ENCODE measurements around the gene KRTCAP3.

- TF ChIP-seq POLR2A (IDR thresholded peaks at IDR 0.05; ENCODE audit: low read length) (no peak), RFX5 (IDR thresholded peaks at IDR 0.05) (no peak), SMC3 (IDR thresholded peaks at IDR 0.05) (no peak), RAD21 (conservative IDR thresholded peaks at IDR 0.05 in 1 of 2, IDR thresholded peaks at IDR 0.05 in 1 of 2) (no peak), REST (IDR thresholded peaks at IDR 0.05) (no peak), SREBF2 (IDR thresholded peaks at IDR 0.05) (no peak), NPAS2 (CRISPR knock-in tag; IDR thresholded peaks at IDR 0.05; ENCODE audit: borderline replicate concordance) (no peak), RCOR1 (IDR thresholded peaks at IDR 0.05; ENCODE audit: low read depth, low read length) (no peak), CEBPB (IDR thresholded peaks at IDR 0.05) (no peak), E2F6 (IDR thresholded peaks at IDR 0.05; ENCODE audit: borderline replicate concordance, low read depth) (no peak)
- TF ChIP-seq, protein P1, sequence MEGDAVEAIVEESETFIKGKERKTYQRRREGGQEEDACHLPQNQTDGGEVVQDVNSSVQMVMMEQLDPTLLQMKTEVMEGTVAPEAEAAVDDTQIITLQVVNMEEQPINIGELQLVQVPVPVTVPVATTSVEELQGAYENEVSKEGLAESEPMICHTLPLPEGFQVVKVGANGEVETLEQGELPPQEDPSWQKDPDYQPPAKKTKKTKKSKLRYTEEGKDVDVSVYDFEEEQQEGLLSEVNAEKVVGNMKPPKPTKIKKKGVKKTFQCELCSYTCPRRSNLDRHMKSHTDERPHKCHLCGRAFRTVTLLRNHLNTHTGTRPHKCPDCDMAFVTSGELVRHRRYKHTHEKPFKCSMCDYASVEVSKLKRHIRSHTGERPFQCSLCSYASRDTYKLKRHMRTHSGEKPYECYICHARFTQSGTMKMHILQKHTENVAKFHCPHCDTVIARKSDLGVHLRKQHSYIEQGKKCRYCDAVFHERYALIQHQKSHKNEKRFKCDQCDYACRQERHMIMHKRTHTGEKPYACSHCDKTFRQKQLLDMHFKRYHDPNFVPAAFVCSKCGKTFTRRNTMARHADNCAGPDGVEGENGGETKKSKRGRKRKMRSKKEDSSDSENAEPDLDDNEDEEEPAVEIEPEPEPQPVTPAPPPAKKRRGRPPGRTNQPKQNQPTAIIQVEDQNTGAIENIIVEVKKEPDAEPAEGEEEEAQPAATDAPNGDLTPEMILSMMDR (IDR thresholded peaks at IDR 0.05) = no peak
- TF ChIP-seq, protein P2, sequence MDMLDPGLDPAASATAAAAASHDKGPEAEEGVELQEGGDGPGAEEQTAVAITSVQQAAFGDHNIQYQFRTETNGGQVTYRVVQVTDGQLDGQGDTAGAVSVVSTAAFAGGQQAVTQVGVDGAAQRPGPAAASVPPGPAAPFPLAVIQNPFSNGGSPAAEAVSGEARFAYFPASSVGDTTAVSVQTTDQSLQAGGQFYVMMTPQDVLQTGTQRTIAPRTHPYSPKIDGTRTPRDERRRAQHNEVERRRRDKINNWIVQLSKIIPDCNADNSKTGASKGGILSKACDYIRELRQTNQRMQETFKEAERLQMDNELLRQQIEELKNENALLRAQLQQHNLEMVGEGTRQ (IDR thresholded peaks at IDR 0.05) = no peak
Measured at GRCh38 chr2:27461118-27461517, 18.9 kb downstream of the KRTCAP3 start.
